Osteoblast (primary cell): ENCODE data around the gene GPX4. TPM values are rescaled to one million over a fixed set of nuclear protein-coding genes. Genes with fewer than 3 reads are reported as not detected.

Source experiments
- DNase-seq: peaks from one replicate; pipeline ENCODE4 v3.0.0; 2011; ENCODE audit warnings: low spot score, mixed read lengths; ENCODE audit not compliant: insufficient read length; ENCODE audit errors: missing footprints
- H2AFZ ChIP-seq: 2 replicates; pipeline ENCODE4 v1.6.0; 2011; ENCODE audit warnings: mild to moderate bottlenecking, low read length
- H3K27ac ChIP-seq: 2 replicates; pipeline ENCODE4 v1.5.1; 2011; ENCODE audit warnings: mild to moderate bottlenecking, low read depth, low read length, moderate library complexity
- H3K27me3 ChIP-seq: 2 replicates; pipeline ENCODE4 v1.6.0; 2012; ENCODE audit warnings: mild to moderate bottlenecking, control low read depth, inconsistent platforms, low read length, moderate library complexity; ENCODE audit not compliant: insufficient read depth
- H3K36me3 ChIP-seq: 2 replicates; pipeline ENCODE4 v1.5.1; 2011; ENCODE audit warnings: mild to moderate bottlenecking, low read length, control low read depth, moderate library complexity; ENCODE audit not compliant: insufficient read depth
- H3K4me1 ChIP-seq: 2 replicates; pipeline ENCODE4 v1.5.1; 2011; ENCODE audit warnings: mild to moderate bottlenecking, low read length, control low read depth, moderate library complexity; ENCODE audit not compliant: insufficient read depth
- H3K4me2 ChIP-seq: 2 replicates; pipeline ENCODE4 v1.6.0; 2011; ENCODE audit warnings: mild to moderate bottlenecking, low read length; ENCODE audit not compliant: insufficient read depth
- H3K4me3 ChIP-seq: fragments of 200-600 bp; sonication (generic); 3 replicates; pipeline ENCODE4 v1.5.1; 2012; ENCODE audit warnings: mild to moderate bottlenecking, low read length, inconsistent platforms; ENCODE audit not compliant: insufficient read depth
- H3K79me2 ChIP-seq: 2 replicates; pipeline ENCODE4 v1.6.0; 2012; ENCODE audit warnings: mild to moderate bottlenecking, low read length, control low read depth, inconsistent platforms; ENCODE audit not compliant: insufficient read depth
- H3K9me3 ChIP-seq: 2 replicates; pipeline ENCODE4 v1.5.1; 2011; ENCODE audit warnings: low read depth, low read length, control low read depth
- H4K20me1 ChIP-seq: 2 replicates; pipeline ENCODE4 v1.6.0; 2012; ENCODE audit warnings: mild to moderate bottlenecking, low read length, control low read depth; ENCODE audit not compliant: insufficient read depth
- total RNA-seq: library from RNA; depleted of rRNA; stranded (reverse); fragments of >200 nt; gene quantifications from 2 replicates; pipeline ENCODE4 v1.2.3, GENCODE V29; 2012
- TF ChIP-seq, protein P1 (sequence below): IDR thresholded peaks from 2 replicates; pipeline ENCODE4 v1.5.1; 2011; ENCODE audit warnings: mild to moderate bottlenecking, low read depth, low read length, moderate library complexity; ENCODE audit errors: extremely low read depth

Gene GPX4
- total RNA-seq, 1 donor = 515 TPM

GRCh38 chr19:1150333-1151036 is 46.7 kb downstream of the GPX4 start:
- H3K27me3 ChIP-seq = no peaks in the 10 kb centered on the region
- H4K20me1 ChIP-seq = peaks cover 9% of the 10 kb centered on the region
- no peak overlapping the region for H2AFZ ChIP-seq
- H3K9me3 ChIP-seq = no peaks in the 10 kb centered on the region
- peaks cover 12% of the 10 kb centered on the region for H3K4me1 ChIP-seq
- H3K4me3 ChIP-seq = no peak overlapping the region
- no peak overlapping the region for H3K27ac ChIP-seq
- peaks cover 38% of the 10 kb centered on the region for H3K36me3 ChIP-seq
- H3K4me2 ChIP-seq = no peak overlapping the region
- TF ChIP-seq, protein P1, sequence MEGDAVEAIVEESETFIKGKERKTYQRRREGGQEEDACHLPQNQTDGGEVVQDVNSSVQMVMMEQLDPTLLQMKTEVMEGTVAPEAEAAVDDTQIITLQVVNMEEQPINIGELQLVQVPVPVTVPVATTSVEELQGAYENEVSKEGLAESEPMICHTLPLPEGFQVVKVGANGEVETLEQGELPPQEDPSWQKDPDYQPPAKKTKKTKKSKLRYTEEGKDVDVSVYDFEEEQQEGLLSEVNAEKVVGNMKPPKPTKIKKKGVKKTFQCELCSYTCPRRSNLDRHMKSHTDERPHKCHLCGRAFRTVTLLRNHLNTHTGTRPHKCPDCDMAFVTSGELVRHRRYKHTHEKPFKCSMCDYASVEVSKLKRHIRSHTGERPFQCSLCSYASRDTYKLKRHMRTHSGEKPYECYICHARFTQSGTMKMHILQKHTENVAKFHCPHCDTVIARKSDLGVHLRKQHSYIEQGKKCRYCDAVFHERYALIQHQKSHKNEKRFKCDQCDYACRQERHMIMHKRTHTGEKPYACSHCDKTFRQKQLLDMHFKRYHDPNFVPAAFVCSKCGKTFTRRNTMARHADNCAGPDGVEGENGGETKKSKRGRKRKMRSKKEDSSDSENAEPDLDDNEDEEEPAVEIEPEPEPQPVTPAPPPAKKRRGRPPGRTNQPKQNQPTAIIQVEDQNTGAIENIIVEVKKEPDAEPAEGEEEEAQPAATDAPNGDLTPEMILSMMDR = no peak
- H3K79me2 ChIP-seq = peaks cover 58% of the 10 kb centered on the region
- DNase-seq = no peak

GRCh38 chr19:1151037-1151724 is 47.4 kb downstream of the GPX4 start:
- Histone ChIP-seq H3K36me3 (peaks cover 31% of the 10 kb centered on the region), H3K4me1 (peaks cover 19% of the 10 kb centered on the region), H3K27ac (no peak overlapping the region), H3K79me2 (peaks cover 65% of the 10 kb centered on the region), H3K27me3 (no peaks in the 10 kb centered on the region), H3K4me2 (no peak overlapping the region), H2AFZ (no peak overlapping the region), H3K4me3 (no peak overlapping the region), H4K20me1 (peaks cover 9% of the 10 kb centered on the region), H3K9me3 (no peaks in the 10 kb centered on the region)
- DNase-seq = no peak
- TF ChIP-seq, protein P1 = no peak

- H2AFZ ChIP-seq = no peak overlapping the region
- peak overlapping the region; percentile 28 for H3K27ac ChIP-seq
- H3K27me3 ChIP-seq = no peaks in the 10 kb centered on the region
- DNase-seq = peak; percentile 95
- no peaks in the 10 kb centered on the region for H3K9me3 ChIP-seq
- TF ChIP-seq, protein P1 = no peak
- H3K79me2 ChIP-seq = peaks cover 74% of the 10 kb centered on the region
- H4K20me1 ChIP-seq = peaks cover 9% of the 10 kb centered on the region
- H3K4me3 ChIP-seq = no peak overlapping the region
- peaks cover 26% of the 10 kb centered on the region for H3K36me3 ChIP-seq
- no peak overlapping the region for H3K4me2 ChIP-seq
- peaks cover 21% of the 10 kb centered on the region for H3K4me1 ChIP-seq
Observed at GRCh38 chr19:1151917-1152587, 48.3 kb downstream of the GPX4 start.
